ENCODE results near the gene CTDSP2.

The CTDSP2 gene

GRCh38 chr12:57811028-57811755, 35.3 kb downstream of the CTDSP2 start:
- Histone ChIP-seq H3K9ac (ENCODE audit: low read length) (no peak overlapping the region), H3K4me3 (ENCODE audit: insufficient read depth, low read length, poor library complexity, severe bottlenecking) (no peak overlapping the region), H3K9me3 (ENCODE audit: insufficient read depth, low read length) (no peaks in the 10 kb centered on the region), H3F3A (ENCODE audit: insufficient read depth) (no peaks in the 10 kb centered on the region), H4K20me1 (ENCODE audit: low read depth, low read length) (no peaks in the 10 kb centered on the region), H3K27ac (ENCODE audit: low read depth, low read length) (no peak overlapping the region), H3K27me3 (ENCODE audit: low read length) (no peaks in the 10 kb centered on the region), H3K9me2 (replicated peaks; ENCODE audit: insufficient read depth, low read length) (no peaks in the 10 kb centered on the region), H3K4me2 (ENCODE audit: low read depth, low read length, poor library complexity, severe bottlenecking) (no peak overlapping the region), H3K79me2 (ENCODE audit: insufficient read depth, low read length) (no peaks in the 10 kb centered on the region), H2AFZ (ENCODE audit: low read depth, low read length, severe bottlenecking) (no peak overlapping the region), H3K36me3 (ENCODE audit: low read length) (no peaks in the 10 kb centered on the region)
- TF ChIP-seq EZH2phosphoT487 (conservative IDR thresholded peaks at IDR 0.05; ENCODE audit: low read length), result no peak
- TF ChIP-seq CTCF (IDR thresholded peaks at IDR 0.05; ENCODE audit: insufficient read depth, low read length, poor library complexity, severe bottlenecking), result no peak

GRCh38 chr12:57810450-57810849, 36.1 kb downstream of the CTDSP2 start:
- H3K27me3 ChIP-seq (ENCODE audit: low read length), result no peaks in the 10 kb centered on the region
- no peak overlapping the region for H3K27ac ChIP-seq (ENCODE audit: low read depth, low read length)
- no peaks in the 10 kb centered on the region for H3F3A ChIP-seq (ENCODE audit: insufficient read depth)
- no peaks in the 10 kb centered on the region for H3K36me3 ChIP-seq (ENCODE audit: low read length)
- no peak overlapping the region for H3K4me2 ChIP-seq (ENCODE audit: low read depth, low read length, poor library complexity, severe bottlenecking)
- H3K9me2 ChIP-seq (replicated peaks; ENCODE audit: insufficient read depth, low read length), result no peaks in the 10 kb centered on the region
- no peak overlapping the region for H3K9ac ChIP-seq (ENCODE audit: low read length)
- no peaks in the 10 kb centered on the region for H3K79me2 ChIP-seq (ENCODE audit: insufficient read depth, low read length)
- TF ChIP-seq EZH2phosphoT487 (conservative IDR thresholded peaks at IDR 0.05; ENCODE audit: low read length) (no peak), CTCF (IDR thresholded peaks at IDR 0.05; ENCODE audit: insufficient read depth, low read length, poor library complexity, severe bottlenecking) (no peak)
- no peaks in the 10 kb centered on the region for H4K20me1 ChIP-seq (ENCODE audit: low read depth, low read length)
- no peak overlapping the region for H3K4me3 ChIP-seq (ENCODE audit: insufficient read depth, low read length, poor library complexity, severe bottlenecking)
- H3K9me3 ChIP-seq (ENCODE audit: insufficient read depth, low read length), result no peaks in the 10 kb centered on the region
- no peak overlapping the region for H2AFZ ChIP-seq (ENCODE audit: low read depth, low read length, severe bottlenecking)

GRCh38 chr12:57809425-57809824, 37.1 kb downstream of the CTDSP2 start:
- Histone ChIP-seq H3K27ac (ENCODE audit: low read depth, low read length) (no peak overlapping the region), H3K4me3 (ENCODE audit: insufficient read depth, low read length, poor library complexity, severe bottlenecking) (no peak overlapping the region), H3K79me2 (ENCODE audit: insufficient read depth, low read length) (no peaks in the 10 kb centered on the region), H3K9me3 (ENCODE audit: insufficient read depth, low read length) (no peaks in the 10 kb centered on the region), H3K27me3 (ENCODE audit: low read length) (no peaks in the 10 kb centered on the region), H3K9me2 (replicated peaks; ENCODE audit: insufficient read depth, low read length) (no peaks in the 10 kb centered on the region), H4K20me1 (ENCODE audit: low read depth, low read length) (no peaks in the 10 kb centered on the region), H3K36me3 (ENCODE audit: low read length) (no peaks in the 10 kb centered on the region), H3F3A (ENCODE audit: insufficient read depth) (no peaks in the 10 kb centered on the region), H3K9ac (ENCODE audit: low read length) (no peak overlapping the region), H2AFZ (ENCODE audit: low read depth, low read length, severe bottlenecking) (no peak overlapping the region), H3K4me2 (ENCODE audit: low read depth, low read length, poor library complexity, severe bottlenecking) (no peak overlapping the region)
- TF ChIP-seq EZH2phosphoT487 (conservative IDR thresholded peaks at IDR 0.05; ENCODE audit: low read length) (no peak), CTCF (IDR thresholded peaks at IDR 0.05; ENCODE audit: insufficient read depth, low read length, poor library complexity, severe bottlenecking) (no peak)

All from SU-DHL-6 (cell line).